ENCODE data around the gene UTRN.

- TF ChIP-seq ETV6 (CRISPR knock-in tag; IDR thresholded peaks at IDR 0.05) (no peak), TP53 (CRISPR knock-in tag; IDR thresholded peaks at IDR 0.05) (no peak), JUN (CRISPR knock-in tag; IDR thresholded peaks at IDR 0.05) (no peak), CREB1 (CRISPR knock-in tag; IDR thresholded peaks at IDR 0.05) (no peak), RELA (CRISPR knock-in tag; IDR thresholded peaks at IDR 0.05; ENCODE audit: borderline replicate concordance) (no peak), SP1 (CRISPR knock-in tag; conservative IDR thresholded peaks at IDR 0.05) (no peak), NR3C1 (CRISPR knock-in tag; conservative IDR thresholded peaks at IDR 0.05; ENCODE audit: low read depth) (no peak), CTCF (IDR thresholded peaks at IDR 0.05) (no peak)
Measured at GRCh38 chr6:144320741-144321140, 35.6 kb downstream of the UTRN start.

Measured in WTC11 (cell line).